ENCODE results near the gene PLSCR4.

Gene PLSCR4

GRCh38 chr3:146153429-146153828 is 97.5 kb downstream of the PLSCR4 start:
- H3K4me2 ChIP-seq (ENCODE audit: insufficient read depth, low read length, poor library complexity, severe bottlenecking): no peak overlapping the region
- H3K23ac ChIP-seq (ENCODE audit: low read depth, low read length, poor library complexity): no peak overlapping the region
- H3K4me3 ChIP-seq (ENCODE audit: low read length in 2 of 2): no peak overlapping the region
- no peak overlapping the region for H3K27ac ChIP-seq (replicated peaks; ENCODE audit: low read length)
- no peak overlapping the region for H2BK15ac ChIP-seq (ENCODE audit: low read length)
- DNase-seq (ENCODE audit: low spot score): no peak
- no peak overlapping the region for H2AK5ac ChIP-seq (ENCODE audit: low read depth, low read length)
- no peak overlapping the region for H3K14ac ChIP-seq (ENCODE audit: low read length)
- no peak overlapping the region for H2AFZ ChIP-seq (ENCODE audit: low read length)
- no peak overlapping the region for H4K91ac ChIP-seq (ENCODE audit: low read depth, low read length, poor library complexity)
- no peaks in the 10 kb centered on the region for H3K9me3 ChIP-seq (replicated peaks in 1 of 2; ENCODE audit: control insufficient read depth in 2 of 2, insufficient read depth in 1 of 2, low read depth in 1 of 2, low read length in 2 of 2)
- H3K4me1 ChIP-seq (ENCODE audit: control insufficient read depth in 2 of 2, insufficient read depth in 1 of 2, low read depth in 1 of 2, low read length in 2 of 2): peaks cover 0 to 3% of the 10 kb centered on the region in 2 donors
- H3K79me1 ChIP-seq (ENCODE audit: low read depth, low read length): no peaks in the 10 kb centered on the region
- WGBS, 2 donors (ENCODE audit: extremely low coverage in 2 of 2, insufficient read length in 2 of 2, insufficient replicate concordance in 1 of 2): no CpG with 5 or more reads among the region's 4 CpGs
- no peak overlapping the region for H3K9ac ChIP-seq (ENCODE audit: low read depth, low read length, poor library complexity)
- no peaks in the 10 kb centered on the region for H3K27me3 ChIP-seq (ENCODE audit: control insufficient read depth in 3 of 3, insufficient read depth in 3 of 3, low read depth in 1 of 3, low read length in 3 of 3)
- no peak overlapping the region for H2BK5ac ChIP-seq (ENCODE audit: low read length)
- no peak overlapping the region for H4K8ac ChIP-seq (ENCODE audit: low read depth, low read length)
- no peak overlapping the region for H3K4ac ChIP-seq (ENCODE audit: low read length)
- no peak overlapping the region for H2BK12ac ChIP-seq (ENCODE audit: low read length)
- no peak overlapping the region for H2BK120ac ChIP-seq (ENCODE audit: low read depth, low read length)
- H3K36me3 ChIP-seq (replicated peaks in 1 of 2; ENCODE audit: control insufficient read depth in 2 of 2, insufficient read depth in 2 of 2, low read length in 2 of 2): no peaks in the 10 kb centered on the region
- H3K18ac ChIP-seq (ENCODE audit: low read length): no peak overlapping the region

GRCh38 chr3:146152834-146153233 is 98.1 kb downstream of the PLSCR4 start:
- Histone ChIP-seq H3K27me3 (ENCODE audit: control insufficient read depth in 3 of 3, insufficient read depth in 3 of 3, low read depth in 1 of 3, low read length in 3 of 3) (no peaks in the 10 kb centered on the region), H3K4me3 (ENCODE audit: low read length in 2 of 2) (no peak overlapping the region), H2AFZ (ENCODE audit: low read length) (peak overlapping the region; percentile 35), H3K27ac (replicated peaks; ENCODE audit: low read length) (no peak overlapping the region), H4K8ac (ENCODE audit: low read depth, low read length) (no peak overlapping the region), H2BK120ac (ENCODE audit: low read depth, low read length) (no peak overlapping the region), H3K4me1 (ENCODE audit: control insufficient read depth in 2 of 2, insufficient read depth in 1 of 2, low read depth in 1 of 2, low read length in 2 of 2) (peaks cover 0 to 3% of the 10 kb centered on the region in 2 donors), H3K23ac (ENCODE audit: low read depth, low read length, poor library complexity) (no peak overlapping the region), H4K91ac (ENCODE audit: low read depth, low read length, poor library complexity) (no peak overlapping the region), H2BK15ac (ENCODE audit: low read length) (no peak overlapping the region), H3K9ac (ENCODE audit: low read depth, low read length, poor library complexity) (no peak overlapping the region), H3K36me3 (replicated peaks in 1 of 2; ENCODE audit: control insufficient read depth in 2 of 2, insufficient read depth in 2 of 2, low read length in 2 of 2) (no peaks in the 10 kb centered on the region), H3K9me3 (replicated peaks in 1 of 2; ENCODE audit: control insufficient read depth in 2 of 2, insufficient read depth in 1 of 2, low read depth in 1 of 2, low read length in 2 of 2) (no peaks in the 10 kb centered on the region), H3K79me1 (ENCODE audit: low read depth, low read length) (no peaks in the 10 kb centered on the region), H2AK5ac (ENCODE audit: low read depth, low read length) (no peak overlapping the region), H3K4me2 (ENCODE audit: insufficient read depth, low read length, poor library complexity, severe bottlenecking) (no peak overlapping the region), H3K4ac (ENCODE audit: low read length) (no peak overlapping the region), H2BK5ac (ENCODE audit: low read length) (no peak overlapping the region), H3K14ac (ENCODE audit: low read length) (no peak overlapping the region), H3K18ac (ENCODE audit: low read length) (no peak overlapping the region), H2BK12ac (ENCODE audit: low read length) (no peak overlapping the region)
- no CpG with 5 or more reads among the region's 6 CpGs for WGBS, 2 donors (ENCODE audit: extremely low coverage in 2 of 2, insufficient read length in 2 of 2, insufficient replicate concordance in 1 of 2)
- DNase-seq (ENCODE audit: low spot score): no peak

GRCh38 chr3:146148468-146148931 is 102.4 kb downstream of the PLSCR4 start:
- H4K8ac ChIP-seq (ENCODE audit: low read depth, low read length): no peak overlapping the region

GRCh38 chr3:146145642-146146041 is 105.3 kb downstream of the PLSCR4 start:
- no peak overlapping the region for H3K4ac ChIP-seq (ENCODE audit: low read length)
- no peak overlapping the region for H2BK120ac ChIP-seq (ENCODE audit: low read depth, low read length)
- no CpG with 5 or more reads among the region's 1 CpG for WGBS, 2 donors (ENCODE audit: extremely low coverage in 2 of 2, insufficient read length in 2 of 2, insufficient replicate concordance in 1 of 2)
- peaks cover 2 to 5% of the 10 kb centered on the region in 2 donors for H3K4me1 ChIP-seq (ENCODE audit: control insufficient read depth in 2 of 2, insufficient read depth in 1 of 2, low read depth in 1 of 2, low read length in 2 of 2)
- H2BK5ac ChIP-seq (ENCODE audit: low read length): no peak overlapping the region
- H3K23ac ChIP-seq (ENCODE audit: low read depth, low read length, poor library complexity): no peak overlapping the region
- no peaks in the 10 kb centered on the region for H3K79me1 ChIP-seq (ENCODE audit: low read depth, low read length)
- H2BK15ac ChIP-seq (ENCODE audit: low read length): no peak overlapping the region
- H3K27ac ChIP-seq (replicated peaks; ENCODE audit: low read length): no peak overlapping the region
- no peak overlapping the region for H3K14ac ChIP-seq (ENCODE audit: low read length)
- no peak overlapping the region for H2AK5ac ChIP-seq (ENCODE audit: low read depth, low read length)
- H2AFZ ChIP-seq (ENCODE audit: low read length): no peak overlapping the region
- H4K91ac ChIP-seq (ENCODE audit: low read depth, low read length, poor library complexity): no peak overlapping the region
- no peak overlapping the region for H2BK12ac ChIP-seq (ENCODE audit: low read length)
- DNase-seq (ENCODE audit: low spot score): no peak
- no peak overlapping the region for H3K18ac ChIP-seq (ENCODE audit: low read length)
- H3K9ac ChIP-seq (ENCODE audit: low read depth, low read length, poor library complexity): no peak overlapping the region
- no peaks in the 10 kb centered on the region for H3K9me3 ChIP-seq (replicated peaks in 1 of 2; ENCODE audit: control insufficient read depth in 2 of 2, insufficient read depth in 1 of 2, low read depth in 1 of 2, low read length in 2 of 2)
- no peak overlapping the region for H3K4me2 ChIP-seq (ENCODE audit: insufficient read depth, low read length, poor library complexity, severe bottlenecking)
- no peaks in the 10 kb centered on the region for H3K27me3 ChIP-seq (ENCODE audit: control insufficient read depth in 3 of 3, insufficient read depth in 3 of 3, low read depth in 1 of 3, low read length in 3 of 3)
- no peak overlapping the region for H4K8ac ChIP-seq (ENCODE audit: low read depth, low read length)
- no peaks in the 10 kb centered on the region for H3K36me3 ChIP-seq (replicated peaks in 1 of 2; ENCODE audit: control insufficient read depth in 2 of 2, insufficient read depth in 2 of 2, low read length in 2 of 2)
- H3K4me3 ChIP-seq (ENCODE audit: low read length in 2 of 2): no peak overlapping the region

More at GRCh38 chr3:146148468-146148931, 102.4 kb downstream of the PLSCR4 start:
- DNase-seq (ENCODE audit: low spot score): no peak
- H4K91ac ChIP-seq (ENCODE audit: low read depth, low read length, poor library complexity): no peak overlapping the region
- no peak overlapping the region for H3K9ac ChIP-seq (ENCODE audit: low read depth, low read length, poor library complexity)
- no peak overlapping the region for H3K4me3 ChIP-seq (ENCODE audit: low read length in 2 of 2)
- no peaks in the 10 kb centered on the region for H3K27me3 ChIP-seq (ENCODE audit: control insufficient read depth in 3 of 3, insufficient read depth in 3 of 3, low read depth in 1 of 3, low read length in 3 of 3)
- H2AK5ac ChIP-seq (ENCODE audit: low read depth, low read length): no peak overlapping the region
- H2AFZ ChIP-seq (ENCODE audit: low read length): no peak overlapping the region
- no peaks in the 10 kb centered on the region for H3K9me3 ChIP-seq (replicated peaks in 1 of 2; ENCODE audit: control insufficient read depth in 2 of 2, insufficient read depth in 1 of 2, low read depth in 1 of 2, low read length in 2 of 2)
- no peak overlapping the region for H3K27ac ChIP-seq (replicated peaks; ENCODE audit: low read length)
- H3K23ac ChIP-seq (ENCODE audit: low read depth, low read length, poor library complexity): no peak overlapping the region
- no peaks in the 10 kb centered on the region for H3K36me3 ChIP-seq (replicated peaks in 1 of 2; ENCODE audit: control insufficient read depth in 2 of 2, insufficient read depth in 2 of 2, low read length in 2 of 2)
- peaks cover 0 to 3% of the 10 kb centered on the region in 2 donors for H3K4me1 ChIP-seq (ENCODE audit: control insufficient read depth in 2 of 2, insufficient read depth in 1 of 2, low read depth in 1 of 2, low read length in 2 of 2)
- WGBS, 2 donors (ENCODE audit: extremely low coverage in 2 of 2, insufficient read length in 2 of 2, insufficient replicate concordance in 1 of 2): no CpG with 5 or more reads among the region's 1 CpG
- no peak overlapping the region for H2BK15ac ChIP-seq (ENCODE audit: low read length)
- H3K14ac ChIP-seq (ENCODE audit: low read length): no peak overlapping the region
- no peak overlapping the region for H3K4me2 ChIP-seq (ENCODE audit: insufficient read depth, low read length, poor library complexity, severe bottlenecking)
- no peaks in the 10 kb centered on the region for H3K79me1 ChIP-seq (ENCODE audit: low read depth, low read length)
- no peak overlapping the region for H2BK120ac ChIP-seq (ENCODE audit: low read depth, low read length)
- no peak overlapping the region for H2BK12ac ChIP-seq (ENCODE audit: low read length)
- no peak overlapping the region for H3K18ac ChIP-seq (ENCODE audit: low read length)
- H2BK5ac ChIP-seq (ENCODE audit: low read length): no peak overlapping the region
- H3K4ac ChIP-seq (ENCODE audit: low read length): no peak overlapping the region

Measured in neuronal stem cell (in vitro differentiated cells).